ENCODE measurements around the gene POC1A. TPM values are rescaled to one million over a fixed set of nuclear protein-coding genes. Genes with fewer than 3 reads are reported as not detected.

The POC1A gene
- total RNA-seq, 1 experiment from 2014 or later = 32.2 TPM

- BruUV-seq (replicated peaks) = no TSS peak
- POLR2A ChIA-PET = no interaction called here
- peaks cover 7% of the 10 kb centered on the region for H3K36me3 ChIP-seq (ENCODE audit: control insufficient read depth, insufficient read depth, low read length)
- H3K9me3 ChIP-seq = no peaks in the 10 kb centered on the region
- Mint-ChIP-seq H3K4me1 (ENCODE audit: low read depth, unreplicated experiment) (no peaks in the 10 kb centered on the region), H3K27me3 (ENCODE audit: insufficient read depth, unreplicated experiment) (no peaks in the 10 kb centered on the region), H3K9me3 (ENCODE audit: unreplicated experiment) (no peaks in the 10 kb centered on the region), H3K27ac (ENCODE audit: unreplicated experiment) (no peak overlapping the region), H3K4me3 (ENCODE audit: unreplicated experiment) (no peak overlapping the region), H3K36me3 (ENCODE audit: insufficient read depth, unreplicated experiment) (peaks cover 11% of the 10 kb centered on the region)
- intact Hi-C loops (cut with micrococcal nuclease; ENCODE audit: unreplicated experiment) = loop anchor here (2.0 kb wide), 1 partner anchor 89 kb away; the partner anchor contains the start of gene DUSP7
- CTCF ChIA-PET = interaction anchor here (0.6 to 1.9 kb wide), 2 partner anchors 36 to 144 kb away, joined by 3 to 9 read pairs; no protein-coding TSS in a partner anchor
- no peaks in the 10 kb centered on the region for H3K27me3 ChIP-seq (replicated peaks; ENCODE audit: control insufficient read depth, insufficient read depth, low read length)
- DNase-seq = no peak
- H3K4me3 ChIP-seq (ENCODE audit: low read depth, low read length) = no peak overlapping the region
- no peaks in the 10 kb centered on the region for H3K4me1 ChIP-seq
- TF ChIP-seq, protein P1, sequence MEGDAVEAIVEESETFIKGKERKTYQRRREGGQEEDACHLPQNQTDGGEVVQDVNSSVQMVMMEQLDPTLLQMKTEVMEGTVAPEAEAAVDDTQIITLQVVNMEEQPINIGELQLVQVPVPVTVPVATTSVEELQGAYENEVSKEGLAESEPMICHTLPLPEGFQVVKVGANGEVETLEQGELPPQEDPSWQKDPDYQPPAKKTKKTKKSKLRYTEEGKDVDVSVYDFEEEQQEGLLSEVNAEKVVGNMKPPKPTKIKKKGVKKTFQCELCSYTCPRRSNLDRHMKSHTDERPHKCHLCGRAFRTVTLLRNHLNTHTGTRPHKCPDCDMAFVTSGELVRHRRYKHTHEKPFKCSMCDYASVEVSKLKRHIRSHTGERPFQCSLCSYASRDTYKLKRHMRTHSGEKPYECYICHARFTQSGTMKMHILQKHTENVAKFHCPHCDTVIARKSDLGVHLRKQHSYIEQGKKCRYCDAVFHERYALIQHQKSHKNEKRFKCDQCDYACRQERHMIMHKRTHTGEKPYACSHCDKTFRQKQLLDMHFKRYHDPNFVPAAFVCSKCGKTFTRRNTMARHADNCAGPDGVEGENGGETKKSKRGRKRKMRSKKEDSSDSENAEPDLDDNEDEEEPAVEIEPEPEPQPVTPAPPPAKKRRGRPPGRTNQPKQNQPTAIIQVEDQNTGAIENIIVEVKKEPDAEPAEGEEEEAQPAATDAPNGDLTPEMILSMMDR (IDR thresholded peaks at IDR 0.05; ENCODE audit: insufficient read depth in 1 of 2, low read depth in 1 of 2, low read length in 1 of 2, severe bottlenecking in 1 of 2, unreplicated experiment in 1 of 2) = no peak
These were observed 8.5 kb downstream of the POC1A start for GRCh38 chr3:52145736-52146110.

GRCh38 chr3:52144796-52145735, 9.2 kb downstream of the POC1A start:
- no peak for DNase-seq
- H3K4me1 Mint-ChIP-seq (ENCODE audit: low read depth, unreplicated experiment) = no peaks in the 10 kb centered on the region
- TF ChIP-seq, protein P1 (IDR thresholded peaks at IDR 0.05; ENCODE audit: insufficient read depth in 1 of 2, low read depth in 1 of 2, low read length in 1 of 2, severe bottlenecking in 1 of 2, unreplicated experiment in 1 of 2) = no peak
- H3K36me3 Mint-ChIP-seq (ENCODE audit: insufficient read depth, unreplicated experiment) = peaks cover 14% of the 10 kb centered on the region
- H3K27me3 Mint-ChIP-seq (ENCODE audit: insufficient read depth, unreplicated experiment) = no peaks in the 10 kb centered on the region
- POLR2A ChIA-PET = no interaction called here
- Histone ChIP-seq H3K9me3 (no peaks in the 10 kb centered on the region), H3K4me3 (ENCODE audit: low read depth, low read length) (no peak overlapping the region), H3K27me3 (replicated peaks; ENCODE audit: control insufficient read depth, insufficient read depth, low read length) (no peaks in the 10 kb centered on the region), H3K4me1 (no peaks in the 10 kb centered on the region), H3K36me3 (ENCODE audit: control insufficient read depth, insufficient read depth, low read length) (peaks cover 7% of the 10 kb centered on the region)
- no TSS peak for BruUV-seq (replicated peaks)
- H3K4me3 Mint-ChIP-seq (ENCODE audit: unreplicated experiment) = no peak overlapping the region
- intact Hi-C loops (cut with micrococcal nuclease; ENCODE audit: unreplicated experiment) = loop anchor here (1.0 to 2.0 kb wide), 3 partner anchors 88 to 203 kb away; partner anchors contain the start of genes DUSP7 and PARP3
- CTCF ChIA-PET = interaction anchor here (0.6 to 1.9 kb wide), 7 partner anchors 9 to 301 kb away, joined by 3 to 12 read pairs (median 3); partner anchors contain the start of gene POC1A
- no peak overlapping the region for H3K27ac Mint-ChIP-seq (ENCODE audit: unreplicated experiment)
- H3K9me3 Mint-ChIP-seq (ENCODE audit: unreplicated experiment) = no peaks in the 10 kb centered on the region

- H3K4me1 Mint-ChIP-seq (ENCODE audit: low read depth, unreplicated experiment) = no peaks in the 10 kb centered on the region
- CTCF ChIA-PET = interaction anchor here (0.6 to 1.9 kb wide), 7 partner anchors 10 to 302 kb away, joined by 3 to 12 read pairs (median 3); partner anchors contain the start of gene POC1A
- intact Hi-C loops (cut with micrococcal nuclease; ENCODE audit: unreplicated experiment) = loop anchor here (1.0 to 2.0 kb wide), 3 partner anchors 87 to 202 kb away; partner anchors contain the start of genes DUSP7 and PARP3
- peaks cover 14% of the 10 kb centered on the region for H3K36me3 Mint-ChIP-seq (ENCODE audit: insufficient read depth, unreplicated experiment)
- DNase-seq = peak; percentile 82 to 84
- no peaks in the 10 kb centered on the region for H3K4me1 ChIP-seq
- no peaks in the 10 kb centered on the region for H3K27me3 ChIP-seq (replicated peaks; ENCODE audit: control insufficient read depth, insufficient read depth, low read length)
- no peak overlapping the region for H3K27ac Mint-ChIP-seq (ENCODE audit: unreplicated experiment)
- peaks cover 5% of the 10 kb centered on the region for H3K36me3 ChIP-seq (ENCODE audit: control insufficient read depth, insufficient read depth, low read length)
- H3K4me3 ChIP-seq (ENCODE audit: low read depth, low read length) = no peak overlapping the region
- H3K27me3 Mint-ChIP-seq (ENCODE audit: insufficient read depth, unreplicated experiment) = no peaks in the 10 kb centered on the region
- TF ChIP-seq, protein P1 (IDR thresholded peaks at IDR 0.05; ENCODE audit: insufficient read depth in 1 of 2, low read depth in 1 of 2, low read length in 1 of 2, severe bottlenecking in 1 of 2, unreplicated experiment in 1 of 2) = peak; percentile 91 to 97
- no peaks in the 10 kb centered on the region for H3K9me3 ChIP-seq
- no peaks in the 10 kb centered on the region for H3K9me3 Mint-ChIP-seq (ENCODE audit: unreplicated experiment)
- POLR2A ChIA-PET = no interaction called here
- H3K4me3 Mint-ChIP-seq (ENCODE audit: unreplicated experiment) = no peak overlapping the region
- no TSS peak for BruUV-seq (replicated peaks)
These were observed 10.0 kb downstream of the POC1A start for GRCh38 chr3:52144034-52144795.

All from Caco-2 (cell line).